HTERT RPE-1 (cell line): ENCODE data around the gene RPTOR.

Source experiments
- in situ Hi-C: fragments of 300-500 bp; cut with MboI; formaldehyde crosslinking; loops from 4 replicates; pipeline ENCODE4 v1.14.3; 2020; ENCODE audit warnings: low sequenced_read_pairs

The RPTOR gene

DNA sequence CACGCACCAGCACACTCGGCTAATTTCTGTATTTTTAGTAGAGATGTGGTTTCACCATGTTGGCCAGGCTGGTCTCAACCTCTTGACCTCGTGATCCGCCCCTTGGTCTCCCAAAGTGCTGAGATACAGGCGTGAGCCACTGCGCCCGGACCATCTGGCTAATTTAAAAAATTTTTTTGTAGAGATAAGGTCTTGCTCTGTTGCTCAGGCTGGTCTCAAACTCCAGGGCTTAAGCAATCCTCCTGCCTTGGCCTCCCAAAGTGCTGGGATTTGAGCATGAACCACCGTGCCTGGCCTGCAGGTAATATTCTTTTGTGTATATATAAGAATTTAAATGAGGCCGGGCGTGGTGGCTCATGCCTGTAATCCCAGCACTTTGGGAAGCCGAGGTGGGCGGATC, 115.0 kb downstream of the RPTOR start:
- in situ Hi-C loops: no loop called here

DNA sequence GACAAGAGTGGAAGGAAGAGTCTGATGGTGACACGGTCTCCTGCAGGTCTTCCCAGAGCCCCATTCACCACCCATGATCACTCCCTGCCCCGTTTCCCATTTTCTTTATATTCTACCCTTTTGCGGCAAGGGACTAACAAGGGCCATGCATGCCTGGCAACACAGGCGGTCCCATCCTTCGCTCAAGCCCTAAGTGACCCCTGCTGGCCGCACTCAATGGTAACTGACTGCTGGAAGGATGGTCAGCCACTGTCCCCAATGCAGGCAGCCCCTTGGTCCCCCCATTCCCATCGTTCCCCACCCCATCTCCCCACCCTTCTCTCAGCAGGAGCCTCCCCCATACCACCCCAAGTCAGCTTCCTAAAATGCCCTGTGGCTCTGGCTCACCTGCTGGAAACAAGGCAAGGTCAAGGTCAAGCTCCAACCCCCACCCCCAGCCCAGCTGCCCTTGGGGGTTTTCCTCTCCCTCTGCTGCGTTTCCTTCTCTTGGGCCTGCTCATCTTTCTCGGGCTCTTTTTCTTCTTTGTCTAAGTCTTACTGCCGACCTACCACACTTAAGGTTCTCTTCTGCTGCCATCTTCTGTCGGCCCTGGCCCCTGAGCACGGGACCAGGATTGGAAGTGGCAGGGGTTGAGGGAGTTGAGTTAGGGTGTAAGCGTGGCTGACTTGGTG, 116.0 kb downstream of the RPTOR start:
- in situ Hi-C loops: no loop called here

DNA sequence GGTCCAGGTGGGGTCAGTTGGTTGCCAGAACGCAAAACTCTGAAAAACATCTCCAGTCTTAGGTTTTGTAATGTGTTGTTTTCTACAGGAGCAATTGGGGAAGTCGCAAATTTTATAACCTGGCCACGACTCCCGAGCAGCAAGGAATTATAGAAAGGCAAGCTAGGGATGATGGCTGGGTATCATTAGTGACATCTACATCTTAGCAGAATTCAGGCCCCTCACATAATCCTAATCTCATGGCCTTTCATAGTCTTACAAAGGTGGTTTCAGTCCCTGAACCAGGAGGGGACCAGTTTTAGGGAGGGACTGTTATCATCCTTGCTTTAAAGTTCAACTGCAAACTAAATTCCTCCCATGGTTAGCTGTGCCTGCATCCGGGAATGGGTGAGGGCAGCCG, 117.9 kb downstream of the RPTOR start:
- in situ Hi-C loops: no loop called here

DNA sequence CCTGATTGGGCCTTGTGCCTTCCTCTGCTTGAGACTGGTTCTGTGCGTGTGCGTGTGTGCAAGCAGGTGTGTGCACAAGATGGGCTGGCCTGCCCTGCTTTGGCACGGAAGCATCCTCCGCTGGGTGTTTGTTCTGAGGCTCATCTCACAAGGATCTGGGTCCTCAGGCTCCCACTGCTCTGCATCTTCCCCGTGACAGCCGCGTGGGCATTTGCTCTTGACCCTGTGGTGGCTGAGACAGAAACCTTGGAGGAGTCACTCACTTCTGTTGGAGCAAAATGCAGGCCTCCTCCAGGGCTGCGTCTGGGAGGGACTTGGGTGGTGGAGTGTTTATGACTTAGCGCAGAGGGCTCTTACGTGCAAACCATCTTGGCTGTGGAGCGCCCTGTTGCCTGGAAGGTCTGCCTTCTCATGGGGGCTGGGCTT, 119.2 kb downstream of the RPTOR start:
- in situ Hi-C loops: no loop called here

- in situ Hi-C loops: no loop called here
These were observed 119.7 kb downstream of the RPTOR start for GRCh38 chr17:80664217-80664790.

DNA sequence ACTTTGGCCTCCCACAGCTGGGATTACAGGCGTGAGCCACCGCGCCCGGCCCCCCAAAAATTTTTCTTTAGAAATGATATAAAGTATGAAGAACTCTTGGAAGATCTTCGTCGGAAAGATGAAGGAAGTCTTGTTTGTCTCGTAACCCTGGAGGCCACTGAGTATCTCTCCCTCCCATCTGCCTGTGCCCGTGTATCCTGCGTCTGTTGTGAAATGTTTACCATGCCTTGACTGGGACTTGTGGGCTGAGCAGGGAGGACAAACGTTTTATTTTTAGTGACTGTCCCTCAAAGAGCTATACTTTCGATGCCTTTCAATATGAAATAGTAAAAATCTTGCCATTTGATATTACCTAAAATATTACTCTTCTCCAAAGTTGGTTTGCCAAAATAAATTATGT, 121.2 kb downstream of the RPTOR start:
- in situ Hi-C loops: no loop called here

GRCh38 chr17:80666867-80667266, 122.2 kb downstream of the RPTOR start:
- in situ Hi-C loops: no loop called here

GRCh38 chr17:80667462-80668277, 123.0 kb downstream of the RPTOR start:
- in situ Hi-C loops: no loop called here

DNA sequence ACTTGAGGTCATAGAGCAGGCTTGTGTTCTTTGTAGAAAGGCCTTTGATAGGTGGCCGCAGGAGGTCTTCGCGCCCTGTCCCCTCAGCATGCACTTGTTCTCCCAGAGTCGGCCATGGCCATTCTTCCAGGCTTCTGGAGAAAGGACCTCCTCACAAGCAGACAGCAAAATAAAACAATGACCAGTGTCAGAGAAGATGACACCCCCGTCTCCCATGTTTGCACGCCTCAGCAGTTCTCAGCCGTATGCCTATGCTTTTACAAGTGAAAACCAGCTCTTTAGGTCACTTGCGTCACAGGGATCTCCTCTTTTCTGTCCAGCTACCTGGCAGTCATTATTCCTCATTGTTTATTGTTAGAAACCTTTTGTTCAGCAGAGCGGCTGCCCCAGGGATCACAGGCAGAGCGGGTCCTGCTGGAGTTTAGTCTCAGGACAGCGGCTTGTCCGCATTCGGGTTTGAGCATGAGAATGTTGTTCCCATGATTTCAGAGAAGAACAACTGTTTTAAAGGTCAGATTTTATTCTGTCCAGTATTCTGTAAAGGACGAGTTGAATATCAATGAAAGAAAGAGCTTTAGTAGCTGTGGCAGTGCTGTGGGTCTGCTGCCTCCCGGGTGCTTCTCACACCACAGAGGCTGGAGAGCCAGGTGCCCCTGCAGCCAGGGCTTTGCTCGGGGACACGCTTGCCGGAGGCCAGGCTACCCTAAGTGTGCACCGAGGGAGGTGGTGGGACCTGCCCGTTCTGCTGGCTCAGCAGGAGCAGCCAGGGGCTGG, 123.9 kb downstream of the RPTOR start:
- in situ Hi-C loops: no loop called here

- in situ Hi-C loops: no loop called here
These were observed 126.6 kb downstream of the RPTOR start for GRCh38 chr17:80671039-80671824.

- in situ Hi-C loops: no loop called here
These were observed 127.1 kb downstream of the RPTOR start for GRCh38 chr17:80671825-80672110.

DNA sequence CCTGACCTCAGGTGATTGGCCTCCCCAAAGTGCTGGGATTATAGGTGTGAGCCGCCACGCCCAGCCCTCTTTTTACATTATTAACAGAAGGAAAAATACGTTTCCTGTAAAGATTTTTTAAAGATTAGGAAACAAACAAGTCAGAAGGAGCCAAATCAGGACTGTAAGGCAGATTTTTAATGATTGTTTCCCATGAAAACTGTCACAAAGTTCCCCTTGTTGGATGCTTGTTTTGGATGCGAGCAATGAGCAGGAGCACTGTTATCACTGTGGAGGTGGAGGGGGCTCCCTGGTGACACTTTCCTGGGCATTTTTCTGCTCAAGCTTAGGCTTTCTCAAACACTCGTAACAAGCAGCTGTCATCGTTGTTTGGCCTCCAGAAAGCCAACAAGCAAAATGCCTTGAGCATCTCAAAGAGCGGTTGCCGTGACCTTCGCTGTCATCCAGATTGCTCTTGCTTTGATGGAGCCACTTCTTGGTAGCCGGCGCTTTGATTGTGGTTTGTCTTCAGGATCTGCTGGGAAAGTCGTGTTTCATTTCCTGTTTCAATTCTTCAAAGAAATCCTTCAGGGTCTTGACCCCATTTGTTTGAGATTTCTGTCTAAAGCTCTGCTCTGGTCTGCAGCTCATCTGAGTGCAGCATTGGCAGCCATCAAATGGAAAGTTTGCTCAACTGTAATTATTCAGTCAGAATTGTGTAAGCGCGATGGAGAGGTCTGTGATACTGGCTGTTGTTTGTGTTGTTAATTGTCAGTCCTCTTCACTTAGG, 128.7 kb downstream of the RPTOR start:
- in situ Hi-C loops: no loop called here

DNA sequence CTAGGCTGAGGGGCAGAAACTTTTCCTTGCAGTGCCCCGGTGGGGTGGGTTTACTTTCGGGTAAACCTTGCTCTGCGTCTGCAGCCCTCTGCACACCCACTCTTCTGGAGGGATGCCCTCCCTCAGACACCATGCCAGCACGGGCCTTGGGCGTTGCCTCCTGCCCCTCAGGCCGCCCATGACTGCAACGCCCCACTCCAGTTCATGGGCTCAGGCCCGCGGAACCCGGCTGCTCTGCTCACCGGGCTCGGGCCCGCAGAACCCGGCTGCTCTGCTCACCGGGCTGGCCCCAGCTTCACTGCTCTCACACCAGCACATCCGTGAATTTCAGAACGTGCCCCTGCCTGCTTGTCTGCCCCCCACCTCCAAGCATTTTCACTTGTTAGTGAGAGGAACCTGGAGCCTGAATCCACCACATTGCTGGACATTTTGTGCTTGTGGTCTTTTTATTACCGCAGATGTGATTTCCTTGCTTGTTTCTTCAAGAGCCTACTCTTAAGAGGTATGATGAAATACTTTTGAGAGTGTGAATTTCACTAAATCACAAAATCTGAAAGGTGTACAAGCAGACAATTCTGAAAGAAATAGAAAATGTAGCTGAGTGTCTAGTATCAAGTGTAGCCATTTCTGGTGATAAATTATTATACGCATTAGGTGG, 130.9 kb downstream of the RPTOR start:
- in situ Hi-C loops: no loop called here

GRCh38 chr17:80676096-80676466, 131.4 kb downstream of the RPTOR start:
- in situ Hi-C loops: no loop called here

GRCh38 chr17:80676564-80676963, 131.9 kb downstream of the RPTOR start:
- in situ Hi-C loops: no loop called here

- in situ Hi-C loops: no loop called here
These were observed 132.6 kb downstream of the RPTOR start for GRCh38 chr17:80677214-80677756.

GRCh38 chr17:80679816-80680215, 135.2 kb downstream of the RPTOR start:
- in situ Hi-C loops: no loop called here

DNA sequence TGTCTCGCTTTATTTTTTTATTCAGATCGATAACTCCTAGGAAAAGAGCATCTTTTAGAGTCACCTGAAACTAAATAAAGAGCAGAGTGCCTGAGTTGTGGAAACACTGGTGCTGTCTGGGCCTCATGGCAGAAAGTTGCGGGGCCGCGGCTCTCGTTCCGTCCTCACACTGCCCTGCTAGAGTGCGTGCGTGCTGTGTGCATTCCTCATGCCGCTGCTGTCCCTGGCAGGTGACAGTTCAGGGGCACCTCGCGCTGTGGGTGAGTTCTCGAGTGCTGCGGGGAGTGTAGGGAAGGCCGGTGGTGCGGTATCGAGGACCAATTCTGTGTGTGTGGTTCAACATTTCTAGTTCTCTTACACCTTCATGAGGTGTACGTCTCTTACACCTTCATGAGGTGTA, 136.6 kb downstream of the RPTOR start:
- in situ Hi-C loops: no loop called here

DNA sequence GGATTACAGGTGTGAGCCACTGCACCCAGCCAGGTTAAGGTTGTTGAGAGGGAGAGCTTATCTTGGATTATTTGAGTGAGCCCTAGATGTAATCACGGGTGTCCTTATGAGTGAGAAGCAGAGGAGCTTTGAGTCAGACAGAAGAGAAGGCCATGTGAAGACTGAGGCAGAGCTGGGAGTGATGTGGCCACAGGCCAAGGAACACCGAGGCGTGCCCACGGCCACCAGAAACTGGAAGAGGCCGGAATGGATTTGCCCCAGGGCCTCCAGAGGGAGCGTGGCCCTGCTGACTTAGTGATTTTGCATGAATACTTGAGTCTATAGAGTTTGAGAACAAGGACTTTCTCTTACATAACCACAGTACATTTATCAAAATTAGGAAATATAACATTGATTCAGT, 137.7 kb downstream of the RPTOR start:
- in situ Hi-C loops: no loop called here
